Panc1 (cell line): ENCODE results near the gene EBLN2. TPM values are rescaled to one million over a fixed set of nuclear protein-coding genes. Genes with fewer than 3 reads are reported as not detected.

Experiments used
- ATAC-seq: fragments of 200-7000 bp; cut with Tn5 transposase; 2 replicates; pipeline ENCODE4 v1.9.1; 2020; ENCODE audit warnings: mild to moderate bottlenecking, moderate library complexity
- BruUV-seq: library from RNA; stranded (reverse); fragments of 400-500 nt; replicated peaks from 2 replicates; lab custom pipeline; 2021; lab: Mats Ljungman, UMichigan
- CTCF ChIA-PET: fragments of 300-600 bp; sonication (Branson Sonifier 250); formaldehyde crosslinking; loops from one replicate; lab custom pipeline; 2022; ENCODE audit warnings: antibody characterized with exemption; lab: Charles Lee
- POLR2A ChIA-PET: fragments of 300-600 bp; sonication (Branson Sonifier 250); formaldehyde crosslinking; loops from one replicate; lab custom pipeline; 2022; ENCODE audit warnings: antibody characterized with exemption; lab: Charles Lee
- DNase-seq: peaks from one replicate; pipeline ENCODE4 v3.0.0-alpha.2; 2010; ENCODE audit warnings: low read depth, low spot score
- H3K27ac ChIP-seq: 2 replicates; pipeline ENCODE4 v1.5.1; 2011; ENCODE audit warnings: mild to moderate bottlenecking, low read length, inconsistent platforms
- H3K27me3 ChIP-seq: fragments of 200-500 bp; sonication (Bioruptor generic); 2 replicates; pipeline ENCODE4 v1.6.0; 2014; ENCODE audit warnings: low read length, inconsistent platforms; ENCODE audit not compliant: control insufficient read depth, insufficient read depth
- H3K36me3 ChIP-seq: fragments of 200-500 bp; sonication (Bioruptor generic); 2 replicates; pipeline ENCODE4 v1.5.1; 2014; ENCODE audit warnings: inconsistent platforms, mild to moderate bottlenecking, low read length, moderate library complexity; ENCODE audit not compliant: control insufficient read depth, insufficient read depth
- H3K4me1 ChIP-seq: 2 replicates; pipeline ENCODE4 v1.5.1; 2011; ENCODE audit warnings: inconsistent platforms, mild to moderate bottlenecking, low read length, moderate library complexity; ENCODE audit not compliant: control insufficient read depth, insufficient read depth
- H3K4me3 ChIP-seq, 2 experiments: 2 replicates each; pipeline ENCODE4 v1.5.1; 2011 to 2012; ENCODE audit warnings: low read depth in 2 of 2, low read length in 2 of 2, mild to moderate bottlenecking in 2 of 2, inconsistent platforms in 1 of 2, moderate library complexity in 1 of 2
- H3K9me3 ChIP-seq: fragments of 200-500 bp; sonication (Bioruptor generic); 2 replicates; pipeline ENCODE4 v1.5.1; 2014; ENCODE audit warnings: low read depth, mild to moderate bottlenecking, inconsistent platforms, low read length, moderate library complexity; ENCODE audit not compliant: control insufficient read depth, insufficient read depth
- CTCF ChIP-seq: fragments of 450-650 bp; IDR thresholded peaks from 2 replicates; pipeline ENCODE4 v1.5.1; 2017; ENCODE audit warnings: mild to moderate bottlenecking
- POLR2AphosphoS5 ChIP-seq: IDR thresholded peaks from 2 replicates; pipeline ENCODE4 v1.6.1; 2012; ENCODE audit warnings: mild to moderate bottlenecking, low read depth, low read length, moderate library complexity
- REST ChIP-seq, 2 experiments: IDR thresholded peaks; 2 replicates each; pipeline ENCODE4 v1.6.1; 2011 to 2012; ENCODE audit warnings: low read depth in 2 of 2, control low read depth in 1 of 2, low read length in 1 of 2, mild to moderate bottlenecking in 1 of 2, moderate library complexity in 1 of 2; ENCODE audit not compliant: insufficient read depth in 1 of 2
- SIN3A ChIP-seq: IDR thresholded peaks from 2 replicates; pipeline ENCODE4 v1.6.1; 2012; ENCODE audit warnings: low read depth, mild to moderate bottlenecking, low read length, moderate library complexity, borderline replicate concordance; ENCODE audit not compliant: insufficient read depth
- TCF7L2 ChIP-seq: IDR thresholded peaks from 2 replicates; pipeline ENCODE4 v1.6.1; 2011; ENCODE audit warnings: mild to moderate bottlenecking, low read depth, low read length, inconsistent platforms
- in situ Hi-C: cut with HindIII; loops from 2 replicates; pipeline ENCODE4 v1.10.0; 2016; ENCODE audit warnings: low sequenced_read_pairs, low pct_unique_long_range_greater_than_20kb
- intact Hi-C: fragments of 100-400 bp; cut with micrococcal nuclease; formaldehyde crosslinking; loops from one replicate; pipeline ENCODE4 v1.10.0; 2022; ENCODE audit not compliant: unreplicated experiment
- total RNA-seq: library from RNA; stranded (reverse); gene quantifications from one replicate; pipeline ENCODE4 v1.2.1, GENCODE V29; 2021; ENCODE audit not compliant: unreplicated experiment

Gene EBLN2
- total RNA-seq, 1 experiment from 2014 or later, result 1.9 TPM

GRCh38 chr3:73107676-73108187 lies 46.3 kb downstream of the EBLN2 start:
- H3K27ac ChIP-seq, result no peak overlapping the region
- H3K36me3 ChIP-seq, result no peaks in the 10 kb centered on the region
- POLR2A ChIA-PET, result no interaction called here
- no TSS peak for BruUV-seq
- H3K4me3 ChIP-seq, result no peak overlapping the region
- CTCF ChIA-PET, result no interaction called here
- no peaks in the 10 kb centered on the region for H3K4me1 ChIP-seq
- no peaks in the 10 kb centered on the region for H3K27me3 ChIP-seq
- H3K9me3 ChIP-seq, result no peaks in the 10 kb centered on the region
- no peak for TF ChIP-seq TCF7L2
- no peak for TF ChIP-seq POLR2AphosphoS5
- no peak for TF ChIP-seq CTCF
- TF ChIP-seq SIN3A, result no peak
- no peak for TF ChIP-seq REST (IDR thresholded peaks at IDR 0.05; ENCODE audit: insufficient read depth in 1 of 2, low read depth in 2 of 2, low read length in 1 of 2)
- ATAC-seq, result no peak
- intact Hi-C loops, result no loop called here
- DNase-seq, result no peak
- in situ Hi-C loops, result no loop called here

- Histone ChIP-seq H3K9me3 (no peaks in the 10 kb centered on the region), H3K27me3 (no peaks in the 10 kb centered on the region), H3K27ac (no peak overlapping the region), H3K4me1 (no peaks in the 10 kb centered on the region), H3K4me3 (no peak overlapping the region), H3K36me3 (no peaks in the 10 kb centered on the region)
- TF ChIP-seq POLR2AphosphoS5 (no peak), CTCF (no peak), TCF7L2 (no peak), REST (IDR thresholded peaks at IDR 0.05; ENCODE audit: insufficient read depth in 1 of 2, low read depth in 2 of 2, low read length in 1 of 2) (no peak), SIN3A (no peak)
- in situ Hi-C loops, result no loop called here
- DNase-seq (no peak), ATAC-seq (no peak)
- POLR2A ChIA-PET, result no interaction called here
- intact Hi-C loops, result no loop called here
- CTCF ChIA-PET, result no interaction called here
- BruUV-seq, result no TSS peak
Measured at GRCh38 chr3:73108750-73109149, 47.3 kb downstream of the EBLN2 start.
